Activated CD8-positive, alpha-beta memory T cell treated with anti-CD3 and anti-CD28 coated beads, Interleukin-2, amount 50 U/mL, for 24 hours (primary cell): ENCODE results near the gene CHTF8.
"Not testable (repeated sequence)": the region's sequence is repeated elsewhere in the genome, so short reads cannot be mapped to it uniquely, and the experiment has no call there.

Experiments used
- DNase-seq: peaks from one replicate; pipeline ENCODE4 v3.0.0-alpha.2; 2020; ENCODE audit errors: extremely low read depth

The CHTF8 gene

DNA sequence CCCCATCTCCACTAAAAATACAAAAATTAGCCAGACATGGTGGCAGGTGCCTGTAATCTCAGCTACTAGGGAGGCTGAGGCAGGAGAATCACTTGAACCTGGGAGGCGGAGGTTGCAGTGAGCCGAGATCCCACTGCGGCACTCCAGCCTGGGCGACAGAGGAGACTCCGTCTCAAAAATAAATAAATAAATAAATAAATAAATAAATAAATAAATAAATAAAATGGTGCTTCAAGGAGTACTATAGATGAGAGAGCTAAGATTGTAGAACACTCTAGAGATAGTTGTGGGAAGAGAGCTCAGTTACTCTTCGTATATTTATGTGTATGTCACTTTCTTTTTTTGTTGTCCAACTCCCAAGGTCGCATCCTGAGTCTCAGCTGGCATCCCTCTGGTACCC is 7.1 kb upstream of the CHTF8 start:
- DNase-seq: not testable (repeated sequence)

DNA sequence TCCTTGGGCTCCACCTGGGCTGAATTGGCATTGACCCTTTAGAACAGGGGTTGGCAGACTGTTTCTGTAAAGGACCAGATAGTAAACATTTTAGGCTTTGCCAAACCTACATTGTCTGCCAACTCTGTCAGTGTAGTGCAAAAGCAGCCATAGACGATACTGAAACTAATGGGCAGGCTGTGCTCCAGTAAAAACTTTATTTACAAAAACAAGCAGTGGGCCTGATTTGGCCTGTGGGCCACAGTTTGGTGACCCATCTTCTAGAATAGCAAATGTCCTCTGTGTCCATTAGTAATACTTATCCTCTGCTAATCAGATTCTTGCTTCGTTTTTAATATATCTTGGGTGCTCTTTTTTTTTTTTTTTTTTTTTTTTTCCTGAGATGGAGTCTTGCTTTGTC is 6.2 kb upstream of the CHTF8 start:
- no peak for DNase-seq

DNA sequence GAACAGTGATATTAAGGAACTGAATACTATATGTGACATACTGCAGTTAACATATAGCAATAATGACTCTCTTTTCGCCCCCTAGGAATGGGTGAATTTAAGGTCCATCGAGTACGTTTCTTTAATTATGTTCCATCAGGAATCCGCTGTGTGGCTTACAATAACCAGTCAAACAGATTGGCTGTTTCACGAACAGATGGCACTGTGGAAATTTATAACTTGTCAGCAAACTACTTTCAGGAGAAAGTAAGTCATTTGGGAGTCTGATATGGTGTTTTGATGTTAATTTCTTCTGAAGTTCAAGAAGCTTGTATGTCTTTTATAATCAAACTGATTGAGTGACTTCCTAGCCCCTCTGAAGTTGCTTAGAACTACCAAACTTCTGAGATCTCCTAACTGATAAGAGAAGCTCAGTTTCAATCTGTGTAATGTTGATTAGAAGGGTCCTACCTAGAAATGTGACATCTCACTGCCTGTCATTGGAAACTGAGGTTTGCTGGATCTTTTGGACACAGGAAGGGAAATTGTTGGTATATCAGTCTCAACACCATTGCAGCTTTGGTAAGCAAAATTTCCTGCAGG is 1.1 kb upstream of the CHTF8 start:
- no peak for DNase-seq

DNA sequence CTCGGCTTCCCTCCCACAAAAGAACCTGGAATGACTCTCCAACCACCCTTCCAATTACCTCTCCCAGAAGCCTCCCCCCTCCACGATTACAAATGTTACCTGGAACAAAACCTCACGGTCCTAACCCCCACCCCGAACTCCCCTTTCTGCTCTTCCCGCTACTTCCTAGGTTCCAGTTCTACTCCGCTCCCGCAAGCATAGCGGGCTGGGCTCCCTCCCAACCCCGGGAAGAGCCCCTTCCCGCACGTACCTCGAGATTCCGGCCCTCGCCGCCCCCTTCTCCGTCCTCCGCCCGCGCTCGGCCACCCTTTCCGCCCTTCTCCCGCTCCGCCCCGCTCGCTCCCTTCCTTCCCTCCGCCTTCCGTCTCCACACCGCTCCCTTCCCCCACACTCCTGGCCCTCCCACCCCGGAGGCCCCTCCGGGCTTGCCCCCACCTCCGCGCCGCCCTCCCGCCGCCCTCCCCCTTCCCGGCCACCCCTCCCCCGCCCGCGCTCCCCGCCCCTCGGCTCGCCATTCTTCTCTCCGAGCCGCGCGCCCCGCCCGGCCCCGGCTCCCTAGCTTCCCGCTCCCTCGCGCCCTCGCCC is 457 bp downstream of the CHTF8 start:
- DNase-seq: peak; percentile 57

DNA sequence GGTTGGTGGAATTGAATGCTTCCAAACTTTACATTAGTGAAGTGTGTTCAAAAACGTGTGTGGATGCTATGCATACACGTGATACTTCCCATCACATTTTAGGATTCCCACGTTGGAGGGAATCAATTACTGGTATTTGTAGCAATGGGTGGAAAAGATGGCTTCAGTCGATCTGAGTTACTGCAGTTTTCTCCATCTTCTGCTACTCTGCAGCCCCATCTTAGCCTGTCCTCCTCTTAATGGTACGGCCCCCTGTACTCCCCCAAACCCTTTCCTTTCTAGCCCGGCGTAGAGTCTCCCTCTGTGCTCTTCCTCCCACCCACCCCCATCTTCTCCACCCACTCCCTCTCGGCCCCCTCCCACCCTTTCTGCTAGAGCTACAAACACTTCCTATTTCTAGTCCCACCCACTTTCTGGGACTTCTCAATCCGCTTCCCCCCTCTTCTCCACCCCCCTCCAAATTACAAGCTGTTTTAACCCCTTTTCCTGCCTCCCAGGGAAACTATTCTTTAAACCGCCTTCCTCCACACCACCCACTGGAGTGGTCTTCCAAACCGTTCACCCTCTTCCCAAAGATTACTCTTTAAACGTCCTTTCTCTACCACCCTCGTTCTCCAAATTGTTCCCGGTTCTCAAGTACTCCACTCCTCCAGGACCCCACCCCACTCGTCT is 1.1 kb downstream of the CHTF8 start:
- DNase-seq: no peak

DNA sequence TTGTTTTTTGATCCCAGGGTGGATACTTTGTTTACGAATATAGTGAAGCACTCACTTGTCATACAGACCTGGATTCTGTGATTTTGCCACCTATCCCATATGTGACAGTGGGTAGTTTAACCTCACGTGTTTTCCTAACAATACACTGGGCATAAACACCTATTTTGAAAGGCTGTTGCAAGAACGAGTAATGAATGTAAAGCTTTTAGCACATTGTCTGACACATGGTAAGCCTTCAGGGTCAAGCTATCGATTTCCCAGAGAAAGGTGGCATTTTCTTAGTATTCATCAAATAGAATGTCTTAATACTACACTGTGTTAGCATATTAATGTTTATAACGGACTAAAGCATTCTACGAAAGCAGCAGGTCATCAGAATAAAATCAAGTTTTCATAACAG is 1.9 kb downstream of the CHTF8 start:
- no peak for DNase-seq

DNA sequence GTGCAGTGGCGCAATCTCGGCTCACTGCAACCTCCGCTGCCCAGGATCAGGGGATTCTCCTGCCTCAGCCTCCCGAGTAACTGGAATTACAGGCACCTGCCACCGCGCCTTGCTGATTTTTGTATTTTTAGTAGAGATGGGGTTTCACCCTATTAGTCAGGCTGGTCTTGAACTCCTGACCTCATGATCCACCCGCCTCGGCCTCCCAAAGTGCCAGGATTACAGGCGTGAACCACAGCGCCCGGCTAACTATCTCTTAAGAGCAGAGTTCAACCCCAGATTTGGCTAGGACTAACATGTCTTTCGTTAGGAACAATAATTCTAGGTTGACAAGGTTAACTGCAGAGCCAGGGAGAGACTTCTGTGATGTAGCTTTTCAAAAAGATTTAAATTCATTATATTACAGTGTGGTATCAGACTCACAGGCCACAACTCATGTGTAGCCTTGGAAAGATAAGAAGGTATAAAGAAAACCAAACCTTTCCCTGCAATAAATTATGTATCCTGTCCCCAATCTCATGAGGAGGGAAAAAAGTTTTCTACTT is 4.3 kb downstream of the CHTF8 start:
- DNase-seq: no peak

DNA sequence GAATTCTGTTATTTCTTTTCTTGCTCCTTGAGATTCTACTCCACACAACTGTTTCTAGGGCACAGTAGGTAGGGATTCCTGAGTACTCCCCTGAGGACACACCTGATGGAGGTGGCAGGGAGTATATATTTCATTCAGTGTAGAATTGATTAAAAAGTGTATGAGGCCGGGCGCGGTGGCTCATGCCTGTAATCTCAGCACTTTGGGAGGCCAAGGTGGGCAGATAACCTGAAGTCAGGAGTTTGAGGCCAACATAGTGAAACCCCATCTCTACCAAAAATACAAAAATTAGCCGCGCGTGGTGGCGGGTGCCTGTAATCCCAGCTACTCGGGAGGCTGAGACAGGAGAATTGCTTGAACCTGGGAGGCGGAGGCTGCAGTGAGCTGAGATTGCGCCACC is 5.6 kb downstream of the CHTF8 start:
- DNase-seq: not testable (repeated sequence)

DNA sequence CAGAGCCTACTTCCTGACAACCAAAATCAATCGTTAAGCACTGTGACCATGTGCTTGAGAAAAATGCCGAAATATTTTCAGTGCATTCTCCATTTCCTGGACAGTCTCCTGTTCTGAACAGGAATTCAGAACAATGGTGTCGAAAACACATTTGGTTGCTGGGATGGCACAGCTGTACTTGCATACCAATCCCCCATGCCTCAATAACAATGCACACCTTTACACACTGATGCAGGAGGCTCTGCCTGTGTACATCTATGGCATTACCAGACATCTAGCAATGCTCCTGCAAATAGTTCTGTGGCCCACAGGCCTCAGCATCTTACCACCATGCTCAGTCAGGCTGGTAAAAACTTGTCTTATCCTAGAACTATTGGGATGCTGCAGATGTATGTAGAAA is 6.2 kb downstream of the CHTF8 start:
- no peak for DNase-seq

DNA sequence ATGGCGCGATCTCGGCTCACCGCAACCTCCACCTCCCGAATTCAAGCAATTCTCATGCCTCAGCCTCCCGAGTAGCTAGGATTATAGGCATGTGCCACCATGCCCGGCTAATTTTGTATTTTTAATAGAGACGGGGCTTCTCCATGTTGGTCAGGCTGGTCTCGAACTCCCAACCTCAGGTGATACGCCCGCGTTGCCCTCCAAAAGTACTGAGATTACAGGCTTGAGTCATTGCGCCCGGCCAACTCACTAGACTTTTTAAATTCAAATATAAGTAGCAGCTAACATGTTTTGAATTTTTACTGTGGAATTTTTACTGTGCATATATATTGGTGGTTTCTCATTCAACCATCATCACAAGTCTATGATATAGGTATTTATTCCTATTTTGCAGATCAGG is 7.4 kb downstream of the CHTF8 start:
- DNase-seq: not testable (repeated sequence)

DNA sequence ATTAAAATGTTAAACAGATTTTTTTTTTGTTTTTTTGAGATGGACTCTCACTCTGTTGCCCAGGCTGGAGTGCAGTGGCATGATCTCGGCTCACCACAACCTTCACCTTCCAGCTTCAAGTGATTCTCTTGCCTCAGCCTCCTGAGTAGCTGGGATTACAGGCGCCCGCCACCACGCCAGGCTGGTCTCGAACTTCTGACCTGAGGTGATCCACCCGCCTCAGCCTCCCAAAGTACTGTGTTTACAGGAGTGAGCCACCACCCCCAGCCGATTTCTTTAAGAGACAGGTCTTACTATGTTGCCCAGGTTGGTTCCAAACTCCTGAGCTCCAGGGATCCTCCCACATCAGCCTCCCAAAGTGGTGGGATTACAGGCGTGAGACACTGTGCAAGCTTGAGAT is 8.0 kb downstream of the CHTF8 start:
- DNase-seq: not testable (repeated sequence)

DNA sequence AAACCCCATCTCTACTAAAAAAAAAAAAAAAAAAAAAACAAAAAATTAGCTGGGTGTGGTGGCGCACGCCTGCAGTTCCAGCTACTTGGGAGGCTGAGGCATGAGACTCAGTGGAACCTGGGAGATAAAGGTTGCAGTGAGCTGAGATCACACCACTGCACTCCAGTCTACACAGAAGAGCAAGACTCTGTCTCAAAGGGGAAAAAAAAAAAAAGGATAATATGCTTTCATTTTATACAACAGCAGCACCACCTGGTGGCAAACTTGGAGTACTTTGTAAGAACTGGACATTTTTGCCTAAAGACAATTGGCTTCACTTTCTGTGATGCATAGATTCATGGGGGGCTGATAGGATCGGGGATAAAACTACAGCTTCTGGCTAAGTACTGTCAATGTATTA is 8.5 kb downstream of the CHTF8 start:
- peak; percentile 21 for DNase-seq

DNA sequence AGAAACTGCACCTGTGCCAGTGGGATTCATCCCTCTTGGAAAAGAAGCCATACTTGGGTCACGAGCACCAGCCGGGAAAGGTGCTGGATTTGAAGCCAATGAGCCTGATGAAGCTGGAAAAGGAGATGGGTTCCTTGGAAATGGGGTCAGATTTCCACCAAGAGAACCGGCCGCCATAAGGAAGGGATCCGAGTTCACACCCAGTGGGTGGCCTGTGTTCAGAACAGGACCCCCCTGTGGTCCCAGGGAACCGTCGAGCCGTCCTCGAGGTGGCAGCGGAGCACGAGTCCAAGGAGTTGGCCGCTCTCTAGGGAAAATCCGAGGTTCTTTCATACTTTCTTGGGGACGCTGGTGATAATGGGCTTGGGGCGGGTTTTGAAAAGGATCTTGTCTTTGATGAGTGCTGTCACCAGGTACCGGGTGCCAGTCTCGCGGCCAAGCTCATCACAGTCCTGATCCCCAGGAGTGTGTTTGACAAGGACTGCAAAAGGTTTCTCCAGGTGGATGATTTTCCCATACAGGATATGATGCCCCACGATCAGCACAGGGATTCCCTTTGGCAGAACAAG is 12.2 kb downstream of the CHTF8 start:
- DNase-seq: no peak

DNA sequence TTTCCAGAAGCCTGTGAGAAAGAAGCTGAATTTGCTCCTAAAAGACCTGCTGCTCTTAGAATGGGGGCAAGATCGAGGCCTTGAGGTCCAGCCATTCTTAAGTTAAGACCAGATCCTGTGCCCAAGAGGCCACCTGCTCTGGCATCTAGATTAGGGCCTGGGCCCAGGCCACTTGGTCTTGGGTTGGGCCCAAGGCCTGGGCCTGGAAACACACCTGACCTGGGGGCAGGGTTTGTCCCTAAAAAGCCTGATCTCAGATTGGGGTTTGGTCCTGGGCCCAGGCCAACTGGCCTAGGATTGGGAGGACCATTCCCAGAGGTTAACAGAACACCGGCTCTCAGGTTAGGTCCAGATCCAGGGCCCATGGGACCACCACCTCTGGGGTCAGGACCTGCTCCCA is 12.9 kb downstream of the CHTF8 start:
- no peak for DNase-seq

DNA sequence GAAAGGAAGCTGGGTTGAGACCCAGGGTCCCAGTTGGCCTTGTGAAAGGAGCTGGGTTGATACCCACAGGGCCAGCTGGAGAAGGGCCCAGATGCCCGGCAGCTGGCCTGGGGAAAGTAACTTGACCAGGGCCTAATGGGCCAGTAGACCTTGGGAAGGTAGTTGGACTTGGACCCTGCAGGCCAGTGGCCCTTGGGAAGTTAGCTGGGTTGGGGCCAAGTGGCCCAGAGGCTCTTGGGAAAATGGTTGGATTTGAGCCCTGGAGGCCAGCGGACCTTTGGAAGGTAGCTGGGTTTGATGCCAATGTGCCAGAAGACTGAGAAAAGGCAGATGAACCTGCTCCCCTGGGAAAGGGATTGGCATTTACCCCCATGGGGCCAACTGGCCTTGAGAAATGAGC is 13.4 kb downstream of the CHTF8 start:
- no peak for DNase-seq

DNA sequence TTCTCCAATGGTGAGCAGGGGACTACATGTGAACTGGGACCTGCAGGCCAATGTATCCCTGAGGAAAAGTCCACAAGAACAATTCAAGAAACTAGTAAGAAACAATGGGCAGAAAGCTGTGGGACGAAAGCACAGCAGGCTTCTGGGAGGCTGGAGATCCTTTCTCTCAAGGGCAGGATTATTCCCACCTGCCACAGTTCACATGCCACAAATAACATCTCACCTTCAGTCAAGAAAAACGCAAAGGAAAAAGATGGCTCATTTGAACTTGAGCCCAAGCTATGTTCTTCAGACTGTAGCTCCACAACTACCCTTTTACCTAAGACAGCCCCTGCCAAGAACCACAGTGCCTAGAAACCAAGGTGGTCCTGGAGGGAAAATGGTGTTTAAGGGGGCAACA is 13.9 kb downstream of the CHTF8 start:
- DNase-seq: no peak

DNA sequence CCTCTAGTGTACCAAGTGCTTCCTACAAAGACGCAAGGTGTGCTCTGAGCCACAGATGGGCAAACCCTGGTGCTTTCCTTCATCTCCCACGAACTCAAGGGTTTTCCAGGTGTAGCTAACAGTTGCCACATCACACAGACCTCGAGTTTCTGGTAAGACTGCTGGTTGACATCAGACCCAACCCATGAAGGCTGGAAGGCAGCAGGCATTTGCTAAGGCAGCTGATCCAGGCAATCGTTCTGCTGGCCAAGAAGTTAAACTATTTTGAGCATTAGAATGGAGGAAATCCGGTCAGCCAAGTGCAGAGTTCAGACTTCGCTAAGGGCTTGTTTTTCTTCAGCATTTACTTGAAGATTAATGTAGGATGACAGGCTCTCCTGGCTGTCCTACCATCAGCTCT is 15.5 kb downstream of the CHTF8 start:
- no peak for DNase-seq

DNA sequence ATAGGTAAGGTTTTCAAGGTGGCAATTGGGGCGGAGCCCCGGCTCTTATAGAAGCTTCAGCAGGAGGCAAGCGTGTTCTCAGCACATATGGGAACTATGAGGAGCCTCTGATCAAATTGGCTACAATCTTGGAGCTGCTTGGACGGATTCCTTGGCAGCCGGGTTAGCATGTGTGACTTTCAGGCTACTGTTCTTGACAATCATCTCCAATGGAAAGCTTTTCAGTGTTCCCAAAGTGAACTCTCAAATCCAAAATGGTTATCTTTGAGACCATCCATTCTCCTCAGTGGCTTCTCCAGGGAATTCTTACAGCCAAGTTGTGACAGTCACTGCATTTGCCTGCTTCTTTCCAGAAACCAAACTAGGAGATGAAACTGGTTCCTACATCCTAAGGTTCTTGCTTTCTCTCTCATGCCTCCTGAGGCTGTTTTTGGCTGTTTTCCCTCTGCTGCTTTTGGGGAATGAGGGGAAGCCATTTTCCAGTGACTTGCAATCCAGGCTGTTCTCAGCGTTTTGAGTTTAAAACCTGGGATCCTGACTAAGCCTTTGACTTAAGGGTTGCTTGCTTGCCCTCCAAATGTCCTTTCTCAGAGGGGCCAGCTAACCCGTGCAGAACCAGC is 16.0 kb downstream of the CHTF8 start:
- DNase-seq: no peak

DNA sequence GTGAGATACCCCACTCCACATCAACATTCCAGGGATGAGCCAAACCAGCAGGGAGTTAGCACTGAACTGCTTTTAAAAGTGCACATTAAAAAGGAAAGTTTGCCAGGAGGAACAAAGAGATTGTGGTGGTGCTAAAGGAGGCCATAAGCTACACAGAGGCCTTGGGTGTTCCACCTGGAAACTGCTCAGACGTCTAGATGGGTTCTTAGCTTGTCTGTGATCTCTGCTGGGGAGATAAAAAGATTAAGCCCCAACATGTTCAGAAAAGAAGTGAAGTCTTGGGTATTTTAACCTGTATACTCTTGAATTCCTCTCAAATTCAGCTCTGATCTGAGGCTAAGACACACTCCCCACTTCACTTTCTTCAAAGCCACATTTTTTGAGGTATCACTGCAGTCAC is 16.6 kb downstream of the CHTF8 start:
- DNase-seq: no peak

DNA sequence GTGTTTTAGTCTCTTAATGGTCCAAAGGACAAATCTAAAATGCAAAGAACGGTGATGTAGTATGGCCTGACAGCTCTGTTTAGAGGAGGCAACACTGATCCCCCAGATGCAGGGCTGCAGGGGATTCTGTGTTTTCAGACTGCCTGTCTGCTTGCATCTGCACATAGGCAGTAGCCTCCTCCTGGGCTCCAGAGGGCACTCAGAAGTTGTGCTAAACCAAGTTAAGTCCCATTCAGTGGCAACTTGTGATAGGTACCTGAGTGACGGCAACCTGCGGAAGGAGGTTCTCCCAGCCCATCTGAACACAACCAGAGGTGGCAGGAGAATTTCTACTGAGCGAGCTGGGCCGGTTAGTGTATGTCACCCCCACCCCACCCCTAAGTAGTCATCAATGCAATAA is 17.0 kb downstream of the CHTF8 start:
- DNase-seq: no peak

DNA sequence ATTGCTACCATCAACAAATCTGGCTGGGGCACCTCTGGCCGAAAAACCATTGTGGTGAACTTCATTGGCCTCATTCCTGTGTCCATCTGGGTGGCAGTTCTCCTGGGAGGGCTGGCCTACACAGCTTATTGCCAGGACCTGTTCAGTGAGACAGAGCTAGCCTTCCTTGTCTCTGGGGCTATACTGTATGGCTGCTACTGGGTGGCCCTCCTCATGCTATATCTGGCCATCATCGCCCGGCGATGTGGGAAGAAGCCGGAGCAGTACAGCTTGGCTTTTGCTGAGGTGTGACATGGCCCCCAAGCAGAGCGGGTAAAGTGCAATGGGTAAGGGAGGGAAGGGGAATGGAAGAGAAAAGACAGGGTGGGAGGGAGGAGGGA is 17.4 kb downstream of the CHTF8 start:
- no peak for DNase-seq

DNA sequence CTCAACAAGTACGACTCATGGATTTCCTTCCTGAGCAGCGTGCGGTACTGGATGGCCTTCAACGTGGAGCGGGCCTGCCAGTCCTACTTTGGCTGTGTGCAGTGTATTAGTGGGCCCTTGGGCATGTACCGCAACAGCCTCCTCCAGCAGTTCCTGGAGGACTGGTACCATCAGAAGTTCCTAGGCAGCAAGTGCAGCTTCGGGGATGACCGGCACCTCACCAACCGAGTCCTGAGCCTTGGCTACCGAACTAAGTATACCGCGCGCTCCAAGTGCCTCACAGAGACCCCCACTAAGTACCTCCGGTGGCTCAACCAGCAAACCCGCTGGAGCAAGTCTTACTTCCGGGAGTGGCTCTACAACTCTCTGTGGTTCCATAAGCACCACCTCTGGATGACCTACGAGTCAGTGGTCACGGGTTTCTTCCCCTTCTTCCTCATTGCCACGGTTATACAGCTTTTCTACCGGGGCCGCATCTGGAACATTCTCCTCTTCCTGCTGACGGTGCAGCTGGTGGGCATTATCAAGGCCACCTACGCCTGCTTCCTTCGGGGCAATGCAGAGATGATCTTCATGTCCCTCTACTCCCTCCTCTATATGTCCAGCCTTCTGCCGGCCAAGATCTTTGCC is 17.9 kb downstream of the CHTF8 start:
- no peak for DNase-seq
